K562 (cell line): ENCODE results near the gene RNASEH2A. TPM values are rescaled to one million over a fixed set of nuclear protein-coding genes. Genes with fewer than 3 reads are reported as not detected.

Experiments
- ATAC-seq: fragments of 200-7000 bp; cut with Tn5 transposase; 3 replicates; pipeline ENCODE4 v1.9.1; 2020; ENCODE audit warnings: moderate library complexity
- BruUV-seq: library from RNA; stranded (reverse); fragments of 400-500 nt; replicated peaks from 2 replicates; lab custom pipeline; 2021; lab: Mats Ljungman, UMichigan
- CTCF ChIA-PET: fragments of 300-600 bp; formaldehyde crosslinking; extraction: SDS; loops from one replicate; lab custom pipeline; 2021; ENCODE audit warnings: low intra/inter-chr PET ratio; lab: Yijun Ruan, JAX
- POLR2A ChIA-PET: fragments of 300-600, 350-650 bp; sonication (Branson Sonifier 250); formaldehyde crosslinking; extraction: SDS; loops from one replicate; lab custom pipeline; 2021; ENCODE audit warnings: antibody characterized with exemption, inconsistent platforms; lab: Yijun Ruan, JAX
- DNase-seq, 4 experiments: peaks; one replicate each; pipeline versions ENCODE4 v3.0.0 to v3.0.0-alpha.2; 2011 to 2018; ENCODE audit warnings: low spot score in 3 of 4, mixed read lengths in 3 of 4; ENCODE audit errors: extremely low read depth in 1 of 4
- FAIRE-seq: peaks from 2 replicates; lab custom pipeline; 2011; peaks lifted over from hg19 to GRCh38; lab: Jason Lieb, UNC
- H2AFZ ChIP-seq: 2 replicates; pipeline ENCODE4 v1.6.0; 2011; ENCODE audit warnings: low read depth, low read length, control low read depth, inconsistent platforms
- H3K27ac ChIP-seq: fragments of 200-600 bp; 3 replicates; pipeline ENCODE4 v1.8.0; 2011; ENCODE audit warnings: low read depth, mild to moderate bottlenecking, control low read depth, inconsistent platforms, low read length, moderate library complexity, mixed read lengths; ENCODE audit errors: extremely low read depth
- H3K27me3 ChIP-seq, 2 experiments: fragments of 300-600 bp in 1 of 2; 2 replicates in 1 of 2; 3 replicates in 1 of 2; pipeline versions ENCODE4 v1.6.0 to v1.8.0; 2011; ENCODE audit warnings: inconsistent platforms in 2 of 2, low read length in 2 of 2, mild to moderate bottlenecking in 1 of 2, mixed read lengths in 1 of 2, moderate library complexity in 1 of 2; ENCODE audit not compliant: control insufficient read depth in 2 of 2, insufficient read depth in 2 of 2
- H3K36me3 ChIP-seq: fragments of 300-600 bp; 3 replicates; pipeline ENCODE4 v1.8.0; 2011; ENCODE audit warnings: mild to moderate bottlenecking, low read length, inconsistent platforms; ENCODE audit not compliant: control insufficient read depth, insufficient read depth
- H3K4me1 ChIP-seq, 2 experiments: fragments of 200-600 bp in 1 of 2; replicated peaks in 1 of 2; 2 replicates in 1 of 2; 3 replicates in 1 of 2; pipeline versions ENCODE4 v1.5.1 to v1.8.0; 2011; ENCODE audit warnings: inconsistent platforms in 2 of 2, low read length in 2 of 2, mild to moderate bottlenecking in 1 of 2, mixed read lengths in 1 of 2, moderate library complexity in 1 of 2; ENCODE audit not compliant: control insufficient read depth in 2 of 2, insufficient read depth in 2 of 2
- H3K4me2 ChIP-seq: 2 replicates; pipeline ENCODE4 v1.6.1; 2011; ENCODE audit warnings: low read length, control low read depth, inconsistent platforms, mixed read lengths; ENCODE audit not compliant: insufficient read depth
- H3K4me3 ChIP-seq: fragments of 200-600 bp; sonication (generic), shearing (Covaris generic); 2 replicates; pipeline ENCODE4 v1.5.1; 2016; ENCODE audit warnings: control low read depth, inconsistent platforms
- H3K79me2 ChIP-seq: fragments of 200-600 bp; 3 replicates; pipeline ENCODE4 v1.8.0; 2011; ENCODE audit warnings: low read length, inconsistent platforms; ENCODE audit not compliant: control insufficient read depth, insufficient read depth
- H3K9ac ChIP-seq, 2 experiments: 2 replicates each; pipeline versions ENCODE4 v1.6.0 to v1.6.1; 2011; ENCODE audit warnings: low read depth in 2 of 2, low read length in 2 of 2, control low read depth in 1 of 2, inconsistent platforms in 1 of 2, mild to moderate bottlenecking in 1 of 2, mixed read lengths in 1 of 2; ENCODE audit not compliant: insufficient read depth in 1 of 2
- H3K9me1 ChIP-seq: one replicate; pipeline ENCODE4 v1.6.0; 2011; ENCODE audit warnings: inconsistent platforms, mild to moderate bottlenecking, low read length, moderate library complexity; ENCODE audit not compliant: control insufficient read depth, insufficient read depth
- H3K9me3 ChIP-seq: replicated peaks from 2 replicates; pipeline ENCODE4 v1.5.1; 2011; ENCODE audit warnings: low read depth, low read length, inconsistent platforms; ENCODE audit not compliant: control insufficient read depth, insufficient read depth
- H4K20me1 ChIP-seq: replicated peaks from 2 replicates; pipeline ENCODE4 v1.6.1; 2011; ENCODE audit warnings: low read length, inconsistent platforms, mixed read lengths; ENCODE audit not compliant: control insufficient read depth, insufficient read depth
- FOXK2 ChIP-seq, 2 experiments: fragments of 450-650 bp; IDR thresholded peaks in 1 of 2; conservative IDR thresholded peaks in 1 of 2; 2 replicates each; pipeline ENCODE4 v1.6.1; 2016; ENCODE audit warnings: low read depth in 2 of 2, mild to moderate bottlenecking in 1 of 2
- FUS ChIP-seq: fragments of 200-400 bp; formaldehyde crosslinking; optimal IDR thresholded peaks from 2 replicates; pipeline ENCODE3; 2017; ENCODE audit warnings: low read depth, low read length
- HNRNPUL1 ChIP-seq: fragments of 200-400 bp; formaldehyde crosslinking; IDR thresholded peaks from 2 replicates; pipeline ENCODE4 v1.6.1; 2017; ENCODE audit warnings: low read length
- NKRF ChIP-seq: fragments of 450-650 bp; IDR thresholded peaks from 2 replicates; pipeline ENCODE4 v1.6.1; 2016; ENCODE audit warnings: borderline replicate concordance
- WGBS: fragments of 100-300 bp; shearing (Covaris generic); methylation state at CpG from one replicate; pipeline ENCODE4 v1.1.6; 2016; ENCODE audit warnings: low coverage, mixed read lengths; ENCODE audit not compliant: insufficient coverage; ENCODE audit errors: missing lambda C conversion rate; 5-methylcytosine and 5-hydroxymethylcytosine counted together
- in situ Hi-C: fragments of 300-500 bp; cut with MboI; formaldehyde crosslinking; loops from 4 replicates; pipeline ENCODE4 v1.15.0; 2018; ENCODE audit warnings: inconsistent platforms, mixed read lengths
- intact Hi-C: fragments of 100-400 bp; cut with micrococcal nuclease; formaldehyde crosslinking; loops from 2 replicates; pipeline ENCODE4 v1.14.2; 2022
- polyA plus RNA-seq, 8 experiments: library from polyadenylated mRNA; depleted of rRNA in 4 of 8; stranded (reverse) in 5 of 8; unstranded in 3 of 8; fragments of >200 nt; fragmentation: Nextera tagmentation in 2 of 8; fragmentation: Illumina TruSeq in 1 of 8; extraction: Ambion mirVana in 2 of 8; extraction: Trizol in 1 of 8; gene quantifications; 2 replicates each; pipeline versions ENCODE4 v1.2.1 to v1.2.3, GENCODE V29; 2011 to 2014; ENCODE audit warnings: inconsistent platforms in 1 of 8, missing spikeins in 1 of 8
- total RNA-seq, 7 experiments: library from RNA; depleted of rRNA in 6 of 7; stranded (reverse); fragments of >200 nt in 6 of 7; fragmentation: Illumina TruSeq in 2 of 7; extraction: Trizol in 2 of 7; gene quantifications; 2 replicates each; pipeline versions ENCODE4 v1.2.1 to v1.2.3, GENCODE V29; 2011 to 2021; ENCODE audit warnings: low replicate concordance in 1 of 7
- TF ChIP-seq, protein P1 (sequence below): IDR thresholded peaks from 2 replicates; pipeline ENCODE4 v1.6.1; 2016; ENCODE audit warnings: missing genetic modification characterization, missing compliant biosample characterization
- TF ChIP-seq, protein P2 (sequence below): sonication (generic); IDR thresholded peaks from 2 replicates; pipeline ENCODE4 v1.6.1; 2016

RNASEH2A gene
- total and polyA plus RNA-seq, 9 of the 15 experiments (the other 6 are each of a cell fraction or from before 2014, with no cell fraction given) = 22.3 to 78.0 (median 61.7) TPM

- TF ChIP-seq NKRF (no peak), HNRNPUL1 (peak; percentile 58; the same call in 1 of the 2 replicates)
- TF ChIP-seq, all 486 proteins: peak for 114
These were observed 12.8 kb upstream of the RNASEH2A start (continued) for GRCh38 chr19:12793290-12794195.

GRCh38 chr19:12794196-12794941, 12.0 kb upstream of the RNASEH2A start:
- H3K27ac ChIP-seq = peak overlapping the region; percentile 89; the same call in 2 of the 3 replicates
- ATAC-seq = no peak
- in situ Hi-C loops (no loop called here), intact Hi-C loops (loop anchor here (10.0 kb wide), 1 partner anchor 230 kb away; no protein-coding TSS in a partner anchor)
- ChIA-PET POLR2A (interaction anchor here (1.0 to 3.6 kb wide), 6 partner anchors 9 to 125 kb away, joined by 3 to 29 read pairs (median 7); partner anchors contain the start of genes RNASEH2A and THSD8), CTCF (interaction anchor here (0.6 to 1.3 kb wide), 5 partner anchors 9 to 1413 kb away, joined by 3 to 8 read pairs (median 4); partner anchors contain the start of gene HOOK2)
- H3K9ac ChIP-seq = peak overlapping the region; percentile 89 to 97
- no peaks in the 10 kb centered on the region for H3K9me3 ChIP-seq
- H3K27me3 ChIP-seq = no peaks in the 10 kb centered on the region
- 0 out of 4 replicates have a peak, but pooled peaks of 1 of the 2 experiments have one; percentile 19 for TF ChIP-seq FOXK2 (conservative IDR thresholded peaks at IDR 0.05 in 1 of 2, IDR thresholded peaks at IDR 0.05 in 1 of 2; ENCODE audit: low read depth in 2 of 2)
- peak; percentile 1 for TF ChIP-seq FUS
- TF ChIP-seq, protein P1, sequence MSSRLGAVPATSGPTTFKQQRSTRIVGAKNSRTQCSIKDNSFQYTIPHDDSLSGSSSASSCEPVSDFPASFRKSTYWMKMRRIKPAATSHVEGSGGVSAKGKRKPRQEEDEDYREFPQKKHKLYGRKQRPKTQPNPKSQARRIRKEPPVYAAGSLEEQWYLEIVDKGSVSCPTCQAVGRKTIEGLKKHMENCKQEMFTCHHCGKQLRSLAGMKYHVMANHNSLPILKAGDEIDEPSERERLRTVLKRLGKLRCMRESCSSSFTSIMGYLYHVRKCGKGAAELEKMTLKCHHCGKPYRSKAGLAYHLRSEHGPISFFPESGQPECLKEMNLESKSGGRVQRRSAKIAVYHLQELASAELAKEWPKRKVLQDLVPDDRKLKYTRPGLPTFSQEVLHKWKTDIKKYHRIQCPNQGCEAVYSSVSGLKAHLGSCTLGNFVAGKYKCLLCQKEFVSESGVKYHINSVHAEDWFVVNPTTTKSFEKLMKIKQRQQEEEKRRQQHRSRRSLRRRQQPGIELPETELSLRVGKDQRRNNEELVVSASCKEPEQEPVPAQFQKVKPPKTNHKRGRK (tag) = 0 out of 2 replicates have a peak, but pooled peaks have one; percentile 35
- TF ChIP-seq, protein P2, sequence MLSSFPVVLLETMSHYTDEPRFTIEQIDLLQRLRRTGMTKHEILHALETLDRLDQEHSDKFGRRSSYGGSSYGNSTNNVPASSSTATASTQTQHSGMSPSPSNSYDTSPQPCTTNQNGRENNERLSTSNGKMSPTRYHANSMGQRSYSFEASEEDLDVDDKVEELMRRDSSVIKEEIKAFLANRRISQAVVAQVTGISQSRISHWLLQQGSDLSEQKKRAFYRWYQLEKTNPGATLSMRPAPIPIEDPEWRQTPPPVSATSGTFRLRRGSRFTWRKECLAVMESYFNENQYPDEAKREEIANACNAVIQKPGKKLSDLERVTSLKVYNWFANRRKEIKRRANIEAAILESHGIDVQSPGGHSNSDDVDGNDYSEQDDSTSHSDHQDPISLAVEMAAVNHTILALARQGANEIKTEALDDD = no peak
- H4K20me1 ChIP-seq = peaks cover 13% of the 10 kb centered on the region; the same call in 1 of the 2 replicates
- H3K4me1 ChIP-seq = peaks cover 24 to 66% of the 10 kb centered on the region in 2 experiments
- no peak for FAIRE-seq
- WGBS = 77% methylated on average over 4 of the region's 7 CpGs
- DNase-seq = peak in 1 of 4 experiments; percentile 22
- H3K36me3 ChIP-seq = peaks cover 17% of the 10 kb centered on the region; the same call in 2 of the 3 replicates
- no peak overlapping the region for H2AFZ ChIP-seq
- H3K4me3 ChIP-seq = peak overlapping the region; percentile 83
- BruUV-seq = no TSS peak
- peak overlapping the region; percentile 96 for H3K4me2 ChIP-seq
- peaks cover 35% of the 10 kb centered on the region for H3K79me2 ChIP-seq
- no peaks in the 10 kb centered on the region for H3K9me1 ChIP-seq
